MV-4-11 (cell line): Measurements from ENCODE around the gene PRKAG2.
A peak's percentile ranks its signal among the peaks of the same experiment; 100 is the strongest.

Experiments
- DNase-seq: peaks from one replicate; lab custom pipeline; 2025; lab: John Stamatoyannopoulos, UW

PRKAG2 gene

DNA sequence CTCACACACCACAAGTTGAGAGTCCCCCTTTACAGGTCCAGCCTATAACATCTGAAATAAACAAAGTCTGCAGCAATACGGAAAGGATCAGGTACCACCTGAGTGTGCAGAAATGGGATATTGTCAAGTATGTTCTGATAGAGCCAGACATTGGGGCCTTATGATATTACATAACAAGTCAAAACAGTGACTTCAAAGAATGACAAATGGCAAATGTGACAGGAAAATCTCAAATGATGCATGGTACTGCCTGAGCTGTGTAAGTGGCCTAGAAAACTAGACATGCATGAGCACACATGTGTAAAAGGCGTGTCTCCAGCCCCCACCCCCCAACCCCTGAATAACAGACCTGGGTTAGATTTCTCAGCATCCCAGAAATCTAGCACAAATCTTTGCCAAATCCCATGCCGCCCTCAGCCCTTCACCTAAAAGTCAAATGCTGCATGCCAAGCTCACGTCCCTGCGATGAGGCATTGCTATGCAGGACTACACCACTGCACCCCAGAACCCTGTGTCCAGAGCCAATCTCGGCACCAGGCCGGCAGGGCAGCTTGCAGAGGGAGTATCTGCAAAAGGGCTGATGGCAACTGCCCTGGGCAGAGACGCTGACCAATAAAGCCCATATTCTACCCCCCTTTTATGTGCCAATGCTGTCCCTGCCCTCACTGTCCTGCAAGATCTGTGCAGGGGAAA is 58.8 kb downstream of the PRKAG2 start:
- DNase-seq, result no peak

GRCh38 chr7:151817315-151817690 is 59.6 kb downstream of the PRKAG2 start:
- no peak for DNase-seq

- DNase-seq, result no peak
Observed at GRCh38 chr7:151816562-151817314, 60.2 kb downstream of the PRKAG2 start.

DNA sequence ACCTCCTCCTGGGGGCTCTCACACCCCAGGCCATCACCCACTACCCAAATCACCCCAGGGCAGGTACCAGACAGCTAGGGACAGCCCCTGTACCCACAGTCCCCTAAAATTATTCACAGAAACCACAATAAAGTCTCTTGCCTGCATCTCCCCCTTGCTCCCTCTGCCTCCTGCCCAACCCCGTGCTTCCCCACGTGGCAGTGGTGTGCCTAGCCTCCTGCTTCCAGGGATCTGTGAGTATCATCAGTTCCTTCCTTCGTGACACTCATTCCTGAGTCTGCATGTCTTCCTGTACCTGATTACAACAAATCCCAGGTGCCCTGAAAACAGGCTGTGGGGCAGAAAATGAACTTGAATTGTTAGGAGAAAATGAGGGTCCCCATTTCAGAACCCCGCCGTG is 61.5 kb downstream of the PRKAG2 start:
- no peak for DNase-seq

- DNase-seq, result no peak
Observed at GRCh38 chr7:151814400-151815009, 62.4 kb downstream of the PRKAG2 start.

DNA sequence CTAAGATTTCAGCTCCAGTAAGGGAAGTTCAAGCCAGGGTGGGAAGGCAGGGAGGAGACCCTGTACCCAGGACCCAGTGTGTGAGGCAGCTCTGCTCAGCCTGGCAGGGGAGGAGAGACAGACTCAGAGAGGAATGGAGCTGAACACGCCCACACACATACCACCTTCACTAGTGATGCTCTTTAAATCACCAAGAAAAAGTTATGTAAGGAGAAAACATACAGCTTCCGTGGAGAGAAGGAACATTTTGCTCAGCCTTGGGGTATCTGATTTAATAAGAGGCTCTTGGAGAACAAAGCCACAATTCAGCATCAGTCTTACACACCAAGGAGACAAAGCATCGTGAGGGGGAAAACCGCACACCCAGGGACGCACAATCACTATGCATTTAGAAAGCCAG is 62.9 kb downstream of the PRKAG2 start:
- no peak for DNase-seq

DNA sequence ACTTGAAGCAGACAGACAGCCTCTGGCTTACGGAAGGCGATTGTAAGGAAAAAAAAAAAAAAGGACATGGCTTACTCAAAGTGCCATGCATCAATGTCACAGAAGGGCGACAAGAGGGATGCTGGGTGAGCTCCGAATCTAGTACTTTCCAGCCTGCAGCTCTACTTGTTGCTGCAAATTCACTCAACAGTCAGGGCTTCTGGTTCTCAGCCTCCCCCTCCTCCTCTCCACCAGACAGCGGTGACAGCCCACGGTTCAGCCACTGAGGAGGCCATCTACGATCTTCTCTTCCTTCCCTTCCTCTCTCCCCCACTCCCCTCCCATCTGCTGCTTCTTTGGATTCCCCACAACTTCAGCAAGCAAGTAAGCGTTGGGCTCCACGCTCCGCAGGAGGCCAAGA is 63.5 kb downstream of the PRKAG2 start:
- no peak for DNase-seq

GRCh38 chr7:151812967-151813366 is 63.9 kb downstream of the PRKAG2 start:
- DNase-seq, result no peak

GRCh38 chr7:151810441-151811232 is 66.3 kb downstream of the PRKAG2 start:
- no peak for DNase-seq

DNA sequence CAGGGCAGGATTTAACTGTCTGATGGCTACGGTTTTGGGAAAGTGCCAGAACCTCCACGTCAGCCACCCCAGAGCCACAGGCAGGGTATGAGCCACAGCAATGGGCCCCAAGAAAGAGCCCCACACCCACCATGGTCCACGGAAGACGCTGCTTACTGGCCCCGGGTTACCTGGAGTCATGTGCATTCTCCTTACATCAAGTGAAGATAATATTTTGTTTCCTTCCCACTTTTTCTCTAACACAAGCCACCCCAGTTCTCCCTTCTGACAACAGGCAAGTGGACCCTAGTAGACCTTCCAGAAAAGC is 67.1 kb downstream of the PRKAG2 start:
- DNase-seq, result no peak

- no peak for DNase-seq
Observed at GRCh38 chr7:151809146-151809863, 67.6 kb downstream of the PRKAG2 start.

DNA sequence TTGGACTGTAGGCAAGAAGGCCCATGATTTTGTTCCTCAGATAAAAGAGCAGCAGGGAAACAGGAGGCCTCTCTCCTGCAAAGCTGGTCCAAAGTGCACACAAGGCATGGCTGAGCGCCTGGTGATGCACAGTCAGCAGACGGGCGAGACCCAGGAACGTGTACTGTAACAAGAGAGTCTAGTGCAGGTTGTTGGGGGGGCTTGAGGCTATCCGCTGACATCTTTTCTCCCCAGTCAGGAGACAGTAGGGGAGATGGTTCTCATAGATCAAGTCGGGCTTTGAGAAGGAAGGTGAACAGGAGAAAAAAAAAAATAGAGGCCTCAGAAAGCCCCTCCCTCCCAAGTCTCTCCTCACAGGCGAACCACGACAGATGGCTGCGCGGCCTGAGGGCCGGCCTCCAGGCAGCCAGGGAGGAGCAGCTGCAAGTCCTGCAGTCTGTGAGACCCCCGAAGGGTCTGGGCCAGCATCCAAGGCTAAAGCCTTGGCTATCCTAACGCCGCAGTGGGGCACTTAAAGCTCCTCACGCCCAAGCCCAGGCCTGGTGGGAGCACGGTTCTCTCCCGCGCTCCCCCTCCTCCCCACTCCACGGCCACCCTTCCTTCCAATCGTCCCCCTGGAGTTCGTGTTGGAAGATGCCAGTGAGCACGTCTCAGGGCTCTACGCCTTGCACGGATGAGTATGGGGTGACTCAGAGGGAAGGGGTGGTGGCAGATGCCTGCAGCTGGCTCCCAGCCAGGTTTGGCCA is 68.3 kb downstream of the PRKAG2 start:
- no peak for DNase-seq

GRCh38 chr7:151807846-151808245 is 69.1 kb downstream of the PRKAG2 start:
- DNase-seq, result peak; percentile 60

DNA sequence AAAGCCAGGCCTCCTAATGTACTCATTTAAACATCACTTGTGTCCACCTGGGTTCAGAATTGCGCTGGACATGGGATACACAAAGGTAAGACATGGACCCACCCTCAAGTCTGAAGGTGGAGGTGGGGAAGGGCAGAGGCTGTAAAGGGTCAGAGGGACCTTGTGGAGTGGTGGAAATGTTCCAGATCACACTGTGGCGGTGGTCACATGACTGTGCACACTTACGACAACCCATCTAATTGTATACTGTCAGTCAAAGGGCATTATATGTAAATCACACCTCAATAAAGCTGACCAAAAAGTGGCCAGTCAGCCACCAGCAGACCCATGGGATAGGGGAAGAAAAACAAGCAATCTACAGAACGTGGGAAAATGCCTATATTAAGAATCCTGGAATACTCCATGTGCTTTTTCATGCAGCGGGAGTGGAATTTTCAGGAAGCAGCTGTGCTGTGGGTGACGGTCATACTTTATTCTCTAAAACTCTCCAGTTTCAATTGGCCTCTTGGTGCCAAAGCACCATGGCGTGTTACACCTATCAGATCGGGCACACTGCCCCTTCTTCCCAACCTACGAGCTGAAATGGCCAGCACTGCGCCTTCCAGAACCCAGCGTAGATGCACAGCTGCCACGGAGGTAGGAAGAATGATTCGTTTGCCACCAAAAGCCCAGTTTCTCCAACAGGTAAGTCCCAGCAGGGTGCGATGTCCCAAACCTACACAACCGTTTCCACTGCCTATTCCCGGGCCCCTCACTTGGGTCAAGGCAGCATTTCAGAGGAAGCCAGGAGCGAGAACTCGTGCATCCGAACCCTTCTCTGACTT is 69.8 kb downstream of the PRKAG2 start:
- DNase-seq, result no peak

- DNase-seq, result peak; percentile 50
Observed at GRCh38 chr7:151806204-151806603, 70.7 kb downstream of the PRKAG2 start.

GRCh38 chr7:151805191-151805590 is 71.7 kb downstream of the PRKAG2 start:
- DNase-seq, result no peak

GRCh38 chr7:151804756-151805155 is 72.2 kb downstream of the PRKAG2 start:
- DNase-seq, result no peak

- DNase-seq, result no peak
Observed at GRCh38 chr7:151803841-151804240, 73.1 kb downstream of the PRKAG2 start.

DNA sequence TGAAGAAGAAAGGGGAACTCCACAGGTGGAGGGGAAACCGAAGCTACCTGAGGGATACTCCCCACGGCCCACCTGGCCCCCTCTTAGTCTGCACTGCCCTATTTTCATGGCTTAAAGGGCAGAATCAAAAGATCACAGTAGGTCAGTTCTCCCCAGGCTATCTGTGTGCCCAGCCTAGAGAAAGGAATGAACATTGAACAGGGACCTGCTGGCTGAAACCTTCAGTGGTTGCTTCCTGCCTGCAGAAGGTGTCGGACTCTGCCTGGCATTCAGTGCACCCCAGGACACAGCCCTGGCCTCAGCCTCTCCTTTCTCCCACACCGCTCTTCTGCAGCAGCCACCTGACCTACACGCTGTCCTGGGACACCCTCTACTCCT is 74.5 kb downstream of the PRKAG2 start:
- no peak for DNase-seq

GRCh38 chr7:151801782-151802468 is 75.0 kb downstream of the PRKAG2 start:
- no peak for DNase-seq
